NCI-H748 (cell line): ENCODE results near the gene ELAVL2.

Source experiments
- DNase-seq: peaks from one replicate; lab custom pipeline; 2025; ENCODE audit not compliant: unreplicated experiment; lab: John Stamatoyannopoulos, UW

The ELAVL2 gene

DNA sequence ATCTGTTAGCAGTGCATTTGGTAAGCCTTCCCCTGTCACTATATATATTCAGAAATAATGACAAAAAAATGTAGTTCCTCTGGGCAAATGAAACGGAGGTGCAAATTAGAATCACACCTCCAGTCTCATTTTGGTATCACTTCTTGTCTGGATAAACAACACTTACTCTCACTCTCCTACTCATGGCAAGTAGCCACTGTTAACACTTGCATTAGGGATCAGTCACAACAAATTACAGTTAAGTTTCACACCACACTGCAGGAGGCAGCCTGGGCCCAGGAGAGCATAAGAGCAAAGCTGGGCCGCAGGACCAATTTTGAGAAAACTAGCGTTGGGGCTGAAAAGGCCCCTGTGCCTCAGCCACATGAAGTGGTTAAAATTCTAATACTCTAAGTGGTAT, 161.0 kb downstream of the ELAVL2 start:
- no peak for DNase-seq

DNA sequence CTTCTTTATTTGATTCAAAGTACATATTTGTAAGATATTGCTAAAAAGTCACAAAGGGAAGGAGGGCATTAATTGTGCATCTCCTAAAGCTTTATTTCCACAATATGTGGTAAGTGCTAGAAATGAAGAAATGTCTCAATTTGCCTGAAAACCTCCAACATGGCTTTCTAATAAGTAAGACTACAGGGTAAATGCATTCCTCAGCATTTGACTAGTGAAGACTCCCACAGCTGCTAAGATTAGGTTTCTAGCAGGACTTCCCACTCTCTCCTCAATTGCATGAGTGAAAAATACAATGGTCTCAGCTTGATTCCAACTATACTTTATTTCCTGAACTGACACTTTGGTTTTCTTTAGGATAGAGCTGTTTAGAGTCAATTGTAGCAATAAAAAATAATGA, 162.1 kb downstream of the ELAVL2 start:
- no peak for DNase-seq

DNA sequence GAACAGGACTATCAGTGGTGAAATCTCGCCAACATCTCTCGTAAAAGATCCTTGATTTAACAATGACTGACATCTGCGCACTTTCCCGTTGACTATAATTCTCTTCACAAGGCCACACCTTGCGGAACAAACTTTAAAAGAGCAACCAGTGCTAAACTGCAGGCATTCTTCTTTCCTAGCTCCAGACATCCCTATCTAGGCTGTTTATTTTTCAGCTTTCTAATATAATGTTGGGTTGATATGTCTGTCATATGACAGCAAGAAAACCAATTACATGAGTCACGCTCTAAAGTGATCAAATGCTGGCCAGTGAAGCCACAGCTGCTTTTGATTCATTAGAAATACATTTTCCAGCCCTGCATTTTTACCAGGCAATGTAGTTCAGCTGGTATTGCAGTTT, 162.5 kb downstream of the ELAVL2 start:
- no peak for DNase-seq

GRCh38 chr9:23663125-23663524, 162.9 kb downstream of the ELAVL2 start:
- no peak for DNase-seq

GRCh38 chr9:23662320-23662719, 163.7 kb downstream of the ELAVL2 start:
- no peak for DNase-seq

DNA sequence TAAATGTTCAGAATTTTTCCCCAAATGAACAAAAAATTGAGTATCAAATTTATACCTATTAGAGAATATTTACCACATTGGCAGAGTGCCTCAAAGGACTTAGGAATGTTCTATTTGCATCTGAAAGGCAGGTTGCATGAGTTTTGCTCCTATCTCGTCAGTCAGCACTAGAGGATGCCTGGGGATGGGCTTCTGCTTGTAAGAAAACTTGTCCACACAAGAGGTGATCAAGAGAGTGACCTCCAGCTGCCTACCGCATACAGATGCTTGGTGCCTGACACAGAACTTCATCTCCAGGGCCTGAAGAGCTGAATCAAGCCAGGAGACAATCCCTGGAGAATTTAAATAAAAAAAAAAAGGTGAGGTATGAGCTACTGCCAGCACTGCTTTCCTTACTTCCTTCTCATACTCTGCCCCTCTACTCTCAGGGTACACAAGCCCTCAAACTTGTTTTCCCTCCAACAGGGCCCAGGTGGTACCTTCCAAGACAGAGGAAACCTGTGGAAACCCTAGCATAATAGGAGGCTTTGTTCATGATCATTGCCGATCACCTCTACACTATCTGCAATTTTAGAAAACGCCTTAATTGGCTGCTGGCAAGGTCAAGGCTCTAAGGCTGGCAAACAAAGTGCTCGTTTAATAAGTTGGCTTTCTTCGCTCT, 166.6 kb downstream of the ELAVL2 start:
- no peak for DNase-seq

DNA sequence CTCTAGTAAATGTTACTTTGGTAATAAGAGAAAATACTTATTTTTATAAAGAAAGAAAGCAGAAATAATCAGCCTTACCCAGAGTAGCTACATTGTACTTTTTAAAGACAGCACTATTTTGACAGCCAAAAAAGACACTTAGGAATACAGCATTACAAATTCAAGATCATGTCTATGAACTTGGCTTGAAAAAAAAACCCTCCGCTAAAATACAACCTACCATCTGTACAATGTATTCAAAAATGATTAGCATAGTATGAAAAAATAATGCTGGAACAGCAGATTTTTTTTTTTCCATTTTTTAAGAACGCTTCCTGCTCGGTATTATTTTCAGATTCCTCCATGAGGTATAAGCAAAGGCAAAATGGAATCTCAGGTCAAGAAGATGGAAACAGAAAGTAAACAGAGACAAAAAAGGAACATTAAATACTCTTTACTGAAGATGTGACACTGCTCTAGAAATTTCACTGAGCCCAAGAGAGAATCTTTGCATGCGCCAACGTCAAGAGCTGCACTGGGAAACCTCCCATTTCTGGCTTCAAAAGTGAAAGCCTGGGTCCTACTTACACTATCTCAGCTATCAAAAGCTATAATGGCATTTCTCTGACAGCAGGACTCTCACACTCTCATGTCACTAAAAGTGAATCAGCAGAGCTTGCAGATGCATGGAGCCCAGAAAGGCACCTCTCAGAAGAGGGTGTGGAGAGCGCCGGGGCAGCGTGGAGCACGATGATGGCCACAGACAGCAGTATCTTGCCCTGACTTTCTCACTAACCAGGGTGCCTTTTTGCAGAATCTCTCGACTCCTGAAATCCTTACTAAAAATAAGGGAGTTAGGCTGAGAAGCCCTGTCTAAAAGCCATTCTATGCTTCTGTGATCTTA, 167.4 kb downstream of the ELAVL2 start:
- DNase-seq: no peak

DNA sequence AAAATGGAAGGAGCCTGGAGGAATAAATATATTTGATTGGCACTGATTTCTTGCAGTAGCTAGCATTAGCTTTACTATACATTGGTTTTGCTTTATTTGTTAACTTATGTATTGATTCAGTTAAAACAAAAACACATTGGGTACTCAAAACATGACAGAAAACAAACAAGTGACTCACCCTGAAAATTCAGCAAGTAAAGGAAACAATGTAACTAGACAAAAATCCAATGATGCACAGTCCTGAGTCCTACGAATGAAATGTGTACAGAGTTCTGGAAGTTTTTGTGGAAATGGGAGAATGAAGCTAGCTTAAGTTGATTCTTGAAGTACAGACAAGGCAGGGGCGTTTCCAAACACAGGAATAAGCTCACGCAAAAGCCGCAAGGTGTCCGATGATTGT, 175.0 kb downstream of the ELAVL2 start:
- no peak for DNase-seq

- no peak for DNase-seq
Observed at GRCh38 chr9:23648651-23649050, 177.4 kb downstream of the ELAVL2 start.

GRCh38 chr9:23644896-23645295, 181.1 kb downstream of the ELAVL2 start:
- no peak for DNase-seq

DNA sequence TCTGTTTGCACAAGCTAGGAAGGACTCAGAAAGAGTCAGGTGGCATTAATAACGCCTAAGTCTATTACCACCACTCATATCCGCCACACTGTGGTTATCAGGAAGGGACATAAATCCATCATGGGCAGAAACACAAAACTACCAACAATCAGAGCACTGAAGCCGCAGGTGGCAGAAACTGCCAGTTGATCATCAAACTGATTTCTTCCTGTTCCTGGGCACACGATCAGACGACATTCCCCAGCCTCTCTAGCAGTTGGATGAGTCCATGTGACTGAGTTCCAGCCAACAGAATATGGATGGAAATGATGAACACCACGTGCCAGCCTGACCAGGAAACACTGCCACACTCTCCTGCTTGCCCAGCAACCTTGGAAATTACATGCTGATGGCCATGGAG, 181.7 kb downstream of the ELAVL2 start:
- DNase-seq: no peak

GRCh38 chr9:23643656-23644258, 182.3 kb downstream of the ELAVL2 start:
- DNase-seq: no peak
